Measurements from ENCODE around the gene LRRC23.

LRRC23 gene

GRCh38 chr12:6944381-6945186 is 40.0 kb downstream of the LRRC23 start:
- DNase-seq = peak; percentile 64

- DNase-seq = no peak
Observed at GRCh38 chr12:6945613-6946012, 41.0 kb downstream of the LRRC23 start.

GRCh38 chr12:6946033-6946919 is 41.7 kb downstream of the LRRC23 start:
- DNase-seq = peak; percentile 50

- DNase-seq = no peak
Observed at GRCh38 chr12:6946920-6947374, 42.3 kb downstream of the LRRC23 start.

- DNase-seq = no peak
Observed at GRCh38 chr12:6947615-6948014, 43.0 kb downstream of the LRRC23 start.

GRCh38 chr12:6948873-6949594 is 44.4 kb downstream of the LRRC23 start:
- no peak for DNase-seq

GRCh38 chr12:6950401-6950801 is 45.8 kb downstream of the LRRC23 start:
- no peak for DNase-seq

GRCh38 chr12:6950811-6951540 is 46.4 kb downstream of the LRRC23 start, which contains the start of gene PTPN6:
TSS of gene PTPN6 (plus strand) at chr12:6951356. CDS start at chr12:6951513, 157 bp downstream.
- DNase-seq = peak; percentile 34

GRCh38 chr12:6951551-6952120 is 47.0 kb downstream of the LRRC23 start:
- no peak for DNase-seq

- DNase-seq = no peak
Observed at GRCh38 chr12:6952121-6952862, 47.7 kb downstream of the LRRC23 start.

GRCh38 chr12:6952863-6953441 is 48.3 kb downstream of the LRRC23 start:
- DNase-seq = no peak

- peak; percentile 44 for DNase-seq
Observed at GRCh38 chr12:6953442-6954315, 49.1 kb downstream of the LRRC23 start.

- no peak for DNase-seq
Observed at GRCh38 chr12:6954316-6955107, 49.9 kb downstream of the LRRC23 start.

- no peak for DNase-seq
Observed at GRCh38 chr12:6955108-6956020, 50.7 kb downstream of the LRRC23 start.

- peak; percentile 62 for DNase-seq
Observed at GRCh38 chr12:6956021-6956727, 51.6 kb downstream of the LRRC23 start.

GRCh38 chr12:6957151-6957701 is 52.6 kb downstream of the LRRC23 start:
- no peak for DNase-seq

All from activated gamma-delta T cell (primary cell).